HG02678 (cell line): ENCODE results near the gene MTX1.
"Not testable (repeated sequence)": the region's sequence is repeated elsewhere in the genome, so short reads cannot be mapped to it uniquely, and the experiment has no call there.

Experiments used
- ATAC-seq: cut with Tn5 transposase; IDR thresholded peaks from one replicate; pipeline ENCODE4 v1.9.1; 2021; ENCODE audit warnings: mild to moderate bottlenecking, moderate library complexity; ENCODE audit not compliant: unreplicated experiment

MTX1 gene

DNA sequence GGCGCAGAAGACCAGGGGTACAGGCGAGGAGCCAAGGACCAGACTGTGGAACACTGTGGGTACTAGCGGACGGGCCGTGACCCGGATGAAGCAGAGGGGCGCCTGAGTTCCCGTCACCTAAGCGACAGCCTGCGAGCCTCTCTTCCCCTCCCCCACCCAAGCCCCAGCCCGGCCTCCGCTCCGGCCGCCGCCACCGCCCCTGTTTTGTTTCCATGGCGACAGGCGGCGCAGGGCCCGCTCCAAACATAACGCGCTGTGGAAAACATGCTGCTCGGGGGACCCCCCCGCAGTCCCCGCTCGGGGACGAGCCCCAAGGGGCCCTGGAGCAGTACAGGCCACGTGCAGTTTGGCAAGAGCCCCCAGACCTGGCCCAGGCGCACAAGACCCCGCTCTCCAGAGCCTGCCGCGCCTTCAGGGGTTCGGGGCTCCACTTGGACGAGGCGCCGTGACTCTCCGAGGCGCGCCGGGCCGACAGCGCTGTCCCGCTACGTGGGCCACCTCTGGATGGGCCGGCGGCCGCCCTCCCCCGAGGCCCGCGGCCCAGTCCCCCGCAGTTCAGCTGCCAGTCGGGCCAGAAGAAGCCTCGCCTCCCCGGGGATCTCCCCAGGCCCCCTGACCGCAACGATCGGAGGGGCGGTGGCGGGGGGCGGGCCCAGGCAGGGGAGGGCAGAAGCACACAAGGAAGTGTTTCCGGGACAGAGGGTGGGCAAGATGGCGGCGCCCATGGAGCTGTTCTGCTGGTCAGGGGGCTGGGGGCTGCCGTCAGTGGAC lies at the start of gene MTX1:
Gene MTX1 (plus strand): TSS at position 155 of the 771 bp plus-strand sequence. CDS start 110 bp downstream, at position 265.
- ATAC-seq, result peak; percentile 83

DNA sequence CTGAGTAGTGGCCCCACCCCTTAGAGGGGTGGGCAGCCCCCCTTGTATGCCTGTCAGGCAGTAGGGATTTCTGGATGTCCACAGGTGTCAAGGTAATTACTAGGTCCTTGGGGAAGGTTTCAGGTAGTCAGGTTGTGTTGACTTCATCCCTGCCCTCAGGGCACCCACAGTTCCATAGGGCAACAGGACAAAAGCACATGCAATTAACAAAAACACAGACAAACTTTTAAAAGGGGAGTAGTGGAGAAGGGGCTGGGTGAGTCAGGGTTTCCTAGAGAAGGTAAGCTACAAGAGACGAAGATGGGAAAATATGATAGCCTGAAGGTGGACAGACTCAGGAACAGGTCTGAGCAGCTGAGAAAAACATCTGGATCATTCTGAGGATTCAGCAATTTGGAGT lies 49.5 kb upstream of the MTX1 start:
- no peak for ATAC-seq

- ATAC-seq, result no peak
Measured at GRCh38 chr1:155160128-155160527, 48.4 kb upstream of the MTX1 start.

GRCh38 chr1:155162631-155163030 lies 45.9 kb upstream of the MTX1 start:
- not testable (repeated sequence) for ATAC-seq

DNA sequence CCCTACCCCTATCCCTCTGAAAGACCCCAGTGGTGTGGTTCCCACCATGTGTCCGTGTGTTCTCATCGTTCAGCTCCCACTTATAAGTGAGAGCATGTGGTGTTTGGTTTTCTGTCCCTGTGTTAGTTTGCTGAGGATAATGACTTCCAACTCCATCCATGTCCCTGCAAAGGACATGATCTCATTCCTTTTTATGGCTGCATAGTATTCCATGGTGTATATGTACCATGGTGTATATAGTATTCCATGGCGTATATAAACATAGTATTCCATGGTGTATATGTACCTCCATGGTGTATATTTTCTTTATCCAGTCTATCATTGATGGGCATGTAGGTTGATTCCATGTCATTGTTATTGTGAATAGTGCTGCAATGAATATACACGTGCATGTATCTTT lies 44.7 kb upstream of the MTX1 start:
- not testable (repeated sequence) for ATAC-seq

- ATAC-seq, result not testable (repeated sequence)
Measured at GRCh38 chr1:155164625-155165024, 43.9 kb upstream of the MTX1 start.

GRCh38 chr1:155166051-155166470 lies 42.4 kb upstream of the MTX1 start:
- ATAC-seq, result no peak

DNA sequence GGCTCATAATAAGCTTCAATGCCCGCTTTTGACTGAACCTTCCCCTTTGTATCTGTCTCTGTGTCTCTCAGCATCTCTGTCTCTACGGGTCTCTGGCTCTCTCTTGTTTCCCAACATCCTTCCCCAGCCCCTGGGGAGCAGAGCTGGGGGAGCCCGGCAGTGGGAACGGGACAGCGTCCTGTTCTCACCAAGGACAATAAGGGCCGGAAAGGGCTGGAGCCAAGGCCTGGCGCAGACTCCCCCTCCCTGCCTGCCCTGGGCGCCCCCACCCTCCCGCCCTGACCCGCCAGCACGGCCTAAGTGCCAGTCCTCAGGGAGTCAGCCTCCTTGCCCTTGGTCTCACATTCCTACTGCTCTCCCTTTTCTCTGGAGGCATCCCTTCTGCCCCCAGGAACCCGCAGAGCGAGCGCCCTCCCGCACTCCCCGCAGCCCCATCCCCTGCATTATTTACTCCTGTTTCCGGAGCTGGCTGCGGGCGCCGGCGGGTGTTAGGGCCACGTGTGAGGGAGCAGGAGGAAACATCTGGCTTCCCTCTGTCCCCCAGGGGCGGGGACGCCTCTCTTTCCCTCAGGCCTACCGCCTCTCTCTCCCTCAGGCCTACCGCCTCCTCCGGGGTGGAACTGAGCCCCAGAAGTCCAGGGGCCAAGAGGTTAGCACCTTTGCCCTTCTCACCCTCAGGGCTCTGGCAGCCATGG lies 41.9 kb upstream of the MTX1 start:
- ATAC-seq, result no peak

DNA sequence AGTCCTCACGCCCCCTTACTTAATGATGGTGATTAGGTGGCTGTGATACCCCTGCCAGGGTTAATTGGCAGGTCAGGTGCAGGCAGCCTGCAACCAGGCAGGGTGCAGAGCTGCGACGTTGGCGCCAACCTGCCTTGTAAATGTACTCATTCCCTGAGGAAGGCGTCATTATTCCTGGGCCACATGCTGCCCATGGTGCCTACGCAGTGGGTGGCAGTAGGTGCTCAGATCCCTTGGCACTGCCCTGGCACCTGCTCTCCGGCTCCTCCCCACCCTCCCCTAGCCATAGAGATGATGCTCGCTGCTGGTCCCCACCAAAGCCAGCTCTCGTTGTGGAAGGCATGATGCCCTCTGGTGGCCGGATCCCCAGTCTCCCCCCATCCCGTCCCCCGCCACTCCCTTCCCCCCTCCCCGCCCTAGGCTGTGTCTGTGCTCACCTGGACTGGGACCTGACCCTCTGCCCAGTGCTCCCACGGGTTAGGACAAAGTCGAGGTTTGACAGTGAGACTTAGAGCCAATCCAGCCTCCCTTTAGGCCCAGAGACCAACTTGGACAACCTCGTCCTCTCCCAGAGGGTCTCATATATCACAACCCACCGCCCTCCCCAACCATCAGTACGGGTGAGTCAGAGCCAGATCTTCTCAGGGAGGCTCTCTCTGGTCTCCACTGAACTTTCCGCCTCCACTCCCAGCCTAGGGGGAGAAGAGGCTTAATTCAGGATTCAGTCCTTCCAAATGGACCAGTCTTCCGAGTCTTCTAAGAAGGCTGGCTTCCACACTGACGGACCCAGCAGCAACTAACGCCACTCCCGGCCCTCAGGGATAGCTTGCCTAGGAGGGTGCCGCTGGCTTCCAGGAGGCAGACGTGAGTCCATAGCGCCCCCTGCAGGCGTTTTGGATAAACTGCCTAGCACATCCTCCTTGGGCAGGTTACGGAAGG lies 41.1 kb upstream of the MTX1 start:
- ATAC-seq, result no peak

GRCh38 chr1:155168105-155168445 lies 40.4 kb upstream of the MTX1 start:
- ATAC-seq, result not testable (repeated sequence)

GRCh38 chr1:155168456-155169210 lies 39.9 kb upstream of the MTX1 start:
- no peak for ATAC-seq

- no peak for ATAC-seq
Measured at GRCh38 chr1:155169541-155169940, 39.0 kb upstream of the MTX1 start.

GRCh38 chr1:155170101-155170785 lies 38.3 kb upstream of the MTX1 start:
- ATAC-seq, result no peak

DNA sequence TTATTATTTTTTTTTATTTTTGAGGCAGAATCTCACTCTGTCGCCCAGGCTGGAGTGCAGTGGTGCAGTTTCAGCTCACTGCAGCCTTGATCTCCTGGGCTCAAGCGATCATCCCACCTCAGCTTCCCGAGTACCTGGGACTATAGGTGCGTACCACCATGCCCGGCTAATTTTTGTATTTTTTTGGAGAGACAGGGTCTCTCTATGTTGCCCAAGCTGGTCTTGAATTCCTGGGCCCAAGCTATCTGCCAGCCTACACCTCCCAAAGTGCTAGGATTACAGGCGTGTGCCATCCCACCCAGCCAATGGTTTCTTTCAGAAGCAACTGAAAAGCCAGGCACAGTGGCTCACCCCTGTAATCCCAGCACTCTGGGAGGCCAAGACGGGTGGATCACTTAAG lies 37.7 kb upstream of the MTX1 start:
- ATAC-seq, result no peak

GRCh38 chr1:155171836-155172731 lies 36.4 kb upstream of the MTX1 start:
- peak; percentile 20 for ATAC-seq

GRCh38 chr1:155172732-155173477 lies 35.6 kb upstream of the MTX1 start, which contains the start of gene KRTCAP2:
TSS of gene KRTCAP2 (minus strand) at chr1:155173304. CDS start at chr1:155173224, 80 bp downstream.
- peak; percentile 82 for ATAC-seq

DNA sequence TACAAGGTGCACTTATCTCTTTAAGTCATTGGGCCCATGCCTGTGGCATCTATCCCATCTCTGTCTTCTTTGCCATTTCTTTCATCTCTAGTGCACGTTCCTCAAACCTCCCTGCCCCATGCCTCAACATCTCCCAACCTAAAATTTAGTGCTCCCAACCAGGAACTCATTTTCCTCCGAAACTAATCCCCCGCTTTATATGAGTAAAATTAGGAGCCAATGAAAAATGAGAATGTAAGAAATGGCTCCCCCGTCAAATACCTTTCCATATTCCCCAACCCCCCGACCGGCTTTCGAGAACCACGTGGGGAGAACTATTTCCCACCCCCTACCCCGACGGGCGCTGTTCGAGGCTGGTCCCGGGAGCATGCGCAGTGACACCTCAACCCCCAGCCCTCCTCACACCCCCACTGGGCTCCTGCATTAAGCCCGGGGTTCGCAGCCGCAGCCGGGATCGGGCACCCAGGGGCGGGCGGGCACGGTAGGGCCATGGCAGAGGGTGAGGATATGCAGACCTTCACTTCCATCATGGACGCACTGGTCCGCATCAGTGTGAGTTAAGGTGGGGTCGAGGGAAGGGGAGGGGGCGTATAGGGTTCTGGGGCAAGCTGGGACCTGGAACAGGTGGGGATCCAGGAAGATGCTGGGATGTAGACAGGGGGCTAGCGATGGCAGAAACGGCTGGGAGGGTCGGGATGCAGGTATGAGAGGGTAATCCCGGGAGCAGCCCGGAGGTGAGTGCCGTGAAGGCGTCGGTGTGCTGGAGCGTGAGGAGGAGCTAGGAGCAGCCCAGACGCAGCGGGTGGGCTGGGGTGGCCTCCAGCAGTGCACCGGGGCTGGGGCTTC lies 34.8 kb upstream of the MTX1 start, which contains the start of gene TRIM46:
Gene TRIM46 (plus strand): TSS at position 372 of the 846 bp plus-strand sequence. CDS start 118 bp downstream, at position 490.
- no peak for ATAC-seq
